GM21825 (cell line): Measurements from ENCODE around the gene KSR2.

Experiments
- ATAC-seq: cut with Tn5 transposase; IDR thresholded peaks from one replicate; pipeline ENCODE4 v1.9.1; 2021; ENCODE audit warnings: mild to moderate bottlenecking, moderate library complexity; ENCODE audit not compliant: unreplicated experiment

The KSR2 gene

DNA sequence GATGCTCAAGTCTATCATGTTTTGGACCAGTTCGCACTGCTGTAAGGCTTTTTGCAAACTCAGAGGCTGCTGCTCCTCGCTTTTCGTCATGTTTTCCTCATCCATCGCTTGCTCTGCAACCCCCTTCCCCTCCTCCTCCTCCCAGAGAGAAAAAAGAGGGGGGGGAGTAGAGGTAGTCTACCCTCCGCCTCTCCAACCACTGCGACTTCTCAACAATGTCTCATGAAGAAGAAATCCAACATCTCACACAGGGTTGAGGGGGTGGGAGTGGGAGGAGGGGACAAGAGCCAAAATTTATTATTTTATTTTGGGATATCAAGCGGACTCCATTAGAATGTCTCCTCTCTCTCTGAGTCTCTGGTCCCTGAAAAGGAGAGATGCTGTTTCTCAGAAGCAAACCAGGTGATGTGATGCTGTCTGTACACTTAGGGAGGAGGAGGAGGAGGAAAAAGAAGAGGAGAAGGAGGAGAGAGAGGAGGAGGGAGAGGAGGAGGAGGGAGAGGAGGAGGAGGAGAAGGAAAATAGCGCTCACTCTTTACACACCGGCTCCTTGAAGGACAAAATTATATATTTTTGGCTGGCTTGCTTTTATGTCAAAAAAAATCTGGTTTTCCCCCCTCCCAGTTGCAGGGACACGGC lies 520 bp downstream of the KSR2 start:
- no peak for ATAC-seq

- no peak for ATAC-seq
These were observed 1.3 kb downstream of the KSR2 start for GRCh38 chr12:117967512-117967911.

DNA sequence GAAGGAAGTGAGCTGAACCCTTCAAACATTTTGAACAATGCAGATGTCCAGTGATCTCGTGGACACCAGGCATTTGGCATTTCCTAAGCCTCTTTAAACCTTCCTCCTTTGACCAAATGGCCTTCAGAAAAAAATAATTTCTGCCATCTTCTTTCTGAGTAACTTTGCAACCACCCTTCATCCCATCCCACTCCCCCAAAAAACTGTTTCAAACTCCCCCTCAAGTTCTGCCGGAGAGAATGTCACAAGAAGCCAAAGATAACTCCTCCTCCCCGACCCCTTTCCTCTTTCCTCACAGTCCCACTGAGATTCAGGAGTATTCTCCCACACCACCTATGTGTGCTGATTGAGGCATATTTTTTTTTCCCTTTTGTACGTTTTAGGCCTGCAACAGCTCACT lies 1.7 kb downstream of the KSR2 start:
- no peak for ATAC-seq

GRCh38 chr12:117966511-117966910 lies 2.3 kb downstream of the KSR2 start:
- no peak for ATAC-seq

DNA sequence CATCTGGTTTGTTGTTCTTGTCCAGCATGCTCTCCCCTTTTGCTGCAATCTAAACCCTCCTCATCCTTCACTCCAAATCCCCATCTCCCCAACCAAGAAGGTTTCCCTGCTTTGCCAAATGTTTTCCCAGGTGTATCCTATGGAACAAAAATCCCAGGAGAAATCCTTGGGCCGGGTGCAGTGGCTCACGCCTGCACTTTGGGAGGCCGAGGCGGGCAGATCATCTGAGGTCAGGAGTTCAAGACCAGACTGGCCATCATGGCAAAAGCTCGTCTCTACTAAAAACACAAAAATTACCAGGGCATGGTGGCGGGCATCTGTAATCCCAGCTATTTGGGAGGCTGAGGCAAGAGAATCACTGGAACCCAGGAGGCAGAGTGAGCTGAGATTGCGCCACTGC lies 5.0 kb downstream of the KSR2 start:
- ATAC-seq: no peak

GRCh38 chr12:117936722-117937484 lies 31.9 kb downstream of the KSR2 start:
- no peak for ATAC-seq

- no peak for ATAC-seq
These were observed 35.2 kb downstream of the KSR2 start for GRCh38 chr12:117933545-117933944.

GRCh38 chr12:117926391-117926899 lies 42.3 kb downstream of the KSR2 start:
- no peak for ATAC-seq

DNA sequence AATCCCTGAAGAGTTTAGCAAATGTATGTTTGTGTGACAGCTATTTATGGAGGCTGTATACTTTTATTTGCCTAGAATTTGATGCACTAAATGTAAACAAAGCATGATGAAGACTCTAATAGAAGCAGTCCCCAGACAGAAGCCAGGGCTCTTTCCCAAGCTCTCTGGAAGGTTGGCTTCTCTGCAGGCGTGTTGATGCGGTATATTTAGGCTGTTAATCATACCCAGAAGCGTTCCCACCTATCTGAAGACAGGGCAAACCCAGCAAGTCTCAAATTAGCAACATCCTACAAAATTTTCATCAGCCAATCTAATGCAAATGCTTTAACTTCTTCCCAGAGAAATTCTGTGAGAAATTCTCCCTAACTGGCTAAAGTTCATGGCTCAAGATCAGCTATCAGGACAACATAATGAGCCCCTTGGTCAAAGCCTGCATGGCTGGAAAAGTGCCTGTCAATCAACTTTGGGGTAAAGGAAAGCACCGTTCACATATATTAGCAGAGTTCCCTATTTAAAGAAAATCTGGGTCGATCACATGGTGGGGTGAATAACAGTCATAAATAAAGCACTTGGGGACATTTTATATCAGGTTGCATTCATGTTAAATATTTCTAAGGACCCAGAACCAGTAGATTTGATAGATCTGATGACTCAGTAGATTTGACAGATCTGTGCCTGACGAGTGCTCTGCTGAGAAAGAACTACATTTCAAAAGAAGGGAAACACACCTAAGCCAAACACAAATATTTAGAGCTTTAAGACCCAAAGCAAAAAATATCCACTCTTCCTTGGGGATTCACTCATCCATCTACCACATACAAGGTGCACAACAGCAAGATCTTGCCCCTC lies 46.6 kb downstream of the KSR2 start:
- ATAC-seq: no peak

GRCh38 chr12:117919479-117919878 lies 49.3 kb downstream of the KSR2 start:
- no peak for ATAC-seq

- no peak for ATAC-seq
These were observed 54.1 kb downstream of the KSR2 start for GRCh38 chr12:117914686-117915085.

- ATAC-seq: no peak
These were observed 56.0 kb downstream of the KSR2 start for GRCh38 chr12:117912756-117913155.

- no peak for ATAC-seq
These were observed 60.4 kb downstream of the KSR2 start for GRCh38 chr12:117908411-117908810.

DNA sequence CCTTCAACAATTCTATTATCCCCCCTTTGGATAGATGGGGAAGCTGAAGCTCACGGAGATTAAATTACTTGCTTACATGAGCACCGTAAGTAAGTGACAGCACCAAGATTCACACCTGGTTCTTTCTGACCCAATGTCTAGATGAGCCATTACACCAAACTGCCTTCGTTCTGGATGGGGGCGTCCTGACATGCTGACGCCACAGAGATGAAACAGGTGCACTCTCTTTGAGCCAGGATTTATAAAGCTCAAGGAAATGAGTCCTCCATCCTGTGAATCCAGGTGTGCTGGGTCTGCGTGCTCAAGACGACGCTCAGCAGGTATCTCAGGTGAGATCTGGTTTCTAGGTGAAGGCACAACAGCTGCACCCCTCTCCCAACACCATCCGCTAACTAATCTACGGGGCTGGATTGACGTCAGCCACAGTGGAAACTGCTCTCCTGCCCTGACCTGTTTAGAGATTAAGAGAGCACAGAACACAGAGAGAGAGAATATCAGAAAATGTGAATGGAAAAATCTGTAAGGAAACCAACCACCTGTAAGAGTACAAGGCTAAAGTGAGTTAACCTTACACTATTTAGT lies 61.6 kb downstream of the KSR2 start:
- no peak for ATAC-seq

GRCh38 chr12:117904051-117904450 lies 64.7 kb downstream of the KSR2 start:
- ATAC-seq: no peak

- no peak for ATAC-seq
These were observed 65.5 kb downstream of the KSR2 start for GRCh38 chr12:117903110-117903840.

- ATAC-seq: no peak
These were observed 67.2 kb downstream of the KSR2 start for GRCh38 chr12:117901631-117902030.

GRCh38 chr12:117900561-117900960 lies 68.2 kb downstream of the KSR2 start:
- ATAC-seq: no peak

- no peak for ATAC-seq
These were observed 71.2 kb downstream of the KSR2 start for GRCh38 chr12:117897372-117898161.

- ATAC-seq: no peak
These were observed 72.8 kb downstream of the KSR2 start for GRCh38 chr12:117896009-117896408.
